ENCODE data around the gene KRTAP5-1. TPM values are rescaled to one million over a fixed set of nuclear protein-coding genes. Genes with fewer than 3 reads are reported as not detected.
"Not testable (repeated sequence)": the region's sequence is repeated elsewhere in the genome, so short reads cannot be mapped to it uniquely, and the experiment has no call there.

The KRTAP5-1 gene
- total RNA-seq, 1 donor: not detected

GRCh38 chr11:1600626-1601025 lies 15.5 kb upstream of the KRTAP5-1 start:
- Histone ChIP-seq H3K36me3 (ENCODE audit: insufficient read depth, low read length) (no peaks in the 10 kb centered on the region), H3K4me2 (ENCODE audit: insufficient read depth, low read length) (no peak overlapping the region), H3K27ac (ENCODE audit: low read depth, low read length) (no peak overlapping the region), H3K4me3 (ENCODE audit: insufficient read depth, low read length) (no peak overlapping the region), H3K27me3 (ENCODE audit: insufficient read depth, low read length) (peaks cover 33% of the 10 kb centered on the region), H4K20me1 (ENCODE audit: insufficient read depth, low read length) (no peaks in the 10 kb centered on the region), H3K9me3 (ENCODE audit: low read depth, low read length) (no peaks in the 10 kb centered on the region), H3K4me1 (ENCODE audit: insufficient read depth, low read length) (no peaks in the 10 kb centered on the region), H3K79me2 (ENCODE audit: insufficient read depth, low read length) (no peaks in the 10 kb centered on the region), H2AFZ (ENCODE audit: low read length) (no peak overlapping the region)
- DNase-seq (ENCODE audit: insufficient read length, low spot score, missing footprints): no peak
- no peak for TF ChIP-seq CTCF (IDR thresholded peaks at IDR 0.05; ENCODE audit: extremely low read depth, low read depth, low read length)

GRCh38 chr11:1598816-1599215 lies 13.7 kb upstream of the KRTAP5-1 start:
- H3K27me3 ChIP-seq (ENCODE audit: insufficient read depth, low read length): peaks cover 36% of the 10 kb centered on the region

GRCh38 chr11:1598406-1598805 lies 13.3 kb upstream of the KRTAP5-1 start:
- not testable (repeated sequence) for DNase-seq (ENCODE audit: insufficient read length, low spot score, missing footprints); H2AFZ ChIP-seq (ENCODE audit: low read length); H3K4me1 ChIP-seq (ENCODE audit: insufficient read depth, low read length); H4K20me1 ChIP-seq (ENCODE audit: insufficient read depth, low read length); H3K4me2 ChIP-seq (ENCODE audit: insufficient read depth, low read length); H3K27ac ChIP-seq (ENCODE audit: low read depth, low read length); H3K79me2 ChIP-seq (ENCODE audit: insufficient read depth, low read length); H3K9me3 ChIP-seq (ENCODE audit: low read depth, low read length); H3K4me3 ChIP-seq (ENCODE audit: insufficient read depth, low read length); H3K36me3 ChIP-seq (ENCODE audit: insufficient read depth, low read length)
- peaks cover 40% of the 10 kb centered on the region for H3K27me3 ChIP-seq (ENCODE audit: insufficient read depth, low read length)

More at GRCh38 chr11:1598816-1599215, 13.7 kb upstream of the KRTAP5-1 start:
- H4K20me1 ChIP-seq (ENCODE audit: insufficient read depth, low read length): no peaks in the 10 kb centered on the region
- no peaks in the 10 kb centered on the region for H3K36me3 ChIP-seq (ENCODE audit: insufficient read depth, low read length)
- no peak overlapping the region for H3K4me2 ChIP-seq (ENCODE audit: insufficient read depth, low read length)
- H3K9me3 ChIP-seq (ENCODE audit: low read depth, low read length): no peaks in the 10 kb centered on the region
- DNase-seq (ENCODE audit: insufficient read length, low spot score, missing footprints): no peak
- no peak overlapping the region for H3K4me3 ChIP-seq (ENCODE audit: insufficient read depth, low read length)
- H3K4me1 ChIP-seq (ENCODE audit: insufficient read depth, low read length): no peaks in the 10 kb centered on the region
- H3K79me2 ChIP-seq (ENCODE audit: insufficient read depth, low read length): no peaks in the 10 kb centered on the region
- H3K27ac ChIP-seq (ENCODE audit: low read depth, low read length): no peak overlapping the region
- no peak overlapping the region for H2AFZ ChIP-seq (ENCODE audit: low read length)
- no peak for TF ChIP-seq CTCF (IDR thresholded peaks at IDR 0.05; ENCODE audit: extremely low read depth, low read depth, low read length)

- Histone ChIP-seq H3K9me3 (ENCODE audit: low read depth, low read length) (no peaks in the 10 kb centered on the region), H3K4me2 (ENCODE audit: insufficient read depth, low read length) (no peak within 1 kb of the TSS), H3K27me3 (ENCODE audit: insufficient read depth, low read length) (peaks cover 43% of the 10 kb centered on the region), H3K4me3 (ENCODE audit: insufficient read depth, low read length) (no peak within 1 kb of the TSS), H3K27ac (ENCODE audit: low read depth, low read length) (no peak within 1 kb of the TSS), H3K4me1 (ENCODE audit: insufficient read depth, low read length) (no peaks in the 10 kb centered on the region), H3K36me3 (ENCODE audit: insufficient read depth, low read length) (no peaks in the 10 kb centered on the region), H2AFZ (ENCODE audit: low read length) (no peak within 1 kb of the TSS), H3K79me2 (ENCODE audit: insufficient read depth, low read length) (no peaks in the 10 kb centered on the region), H4K20me1 (ENCODE audit: insufficient read depth, low read length) (no peaks in the 10 kb centered on the region)
- DNase-seq (ENCODE audit: insufficient read length, low spot score, missing footprints): no peak
- TF ChIP-seq CTCF (IDR thresholded peaks at IDR 0.05; ENCODE audit: extremely low read depth, low read depth, low read length): no peak
Measured at GRCh38 chr11:1597994-1598380, 12.9 kb upstream of the KRTAP5-1 start, which contains the start of gene KRTAP5-2. Gene KRTAP5-2 (minus strand): TSS chr11:1598294. CDS start chr11:1598250, 44 bp downstream.

Data from osteoblast (primary cell).